HG03025 (cell line): Measurements from ENCODE around the gene ASCL1.

ENCODE experiments used
- ATAC-seq: cut with Tn5 transposase; IDR thresholded peaks from one replicate; pipeline ENCODE4 v1.9.1; 2021; ENCODE audit warnings: mild to moderate bottlenecking, moderate library complexity; ENCODE audit not compliant: unreplicated experiment, low FRiP score

The ASCL1 gene

DNA sequence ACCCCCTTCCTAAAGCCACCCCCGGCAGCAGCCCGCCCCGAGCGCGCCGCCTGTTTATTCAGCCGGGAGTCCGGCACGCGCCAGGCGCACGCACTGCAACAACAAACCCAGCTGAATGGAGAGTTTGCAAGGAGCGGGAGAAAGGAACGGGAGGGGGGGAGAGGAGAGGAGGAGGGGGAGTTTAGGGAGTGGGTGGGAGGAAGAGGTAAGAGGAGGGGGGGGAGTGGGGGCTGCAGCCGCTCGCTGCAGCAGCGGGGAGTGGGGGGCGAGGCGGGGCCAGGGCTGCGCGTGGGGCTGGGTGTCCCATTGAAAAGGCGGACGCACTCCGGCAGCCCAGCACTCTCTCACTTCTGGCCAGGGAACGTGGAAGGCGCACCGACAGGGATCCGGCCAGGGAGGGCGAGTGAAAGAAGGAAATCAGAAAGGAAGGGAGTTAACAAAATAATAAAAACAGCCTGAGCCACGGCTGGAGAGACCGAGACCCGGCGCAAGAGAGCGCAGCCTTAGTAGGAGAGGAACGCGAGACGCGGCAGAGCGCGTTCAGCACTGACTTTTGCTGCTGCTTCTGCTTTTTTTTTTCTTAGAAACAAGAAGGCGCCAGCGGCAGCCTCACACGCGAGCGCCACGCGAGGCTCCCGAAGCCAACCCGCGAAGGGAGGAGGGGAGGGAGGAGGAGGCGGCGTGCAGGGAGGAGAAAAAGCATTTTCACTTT lies at the start of gene ASCL1:
Gene ASCL1 (plus strand): TSS at position 336 of the 712 bp plus-strand sequence. CDS start 571 bp downstream, outside the sequence.
- ATAC-seq: peak; percentile 40

DNA sequence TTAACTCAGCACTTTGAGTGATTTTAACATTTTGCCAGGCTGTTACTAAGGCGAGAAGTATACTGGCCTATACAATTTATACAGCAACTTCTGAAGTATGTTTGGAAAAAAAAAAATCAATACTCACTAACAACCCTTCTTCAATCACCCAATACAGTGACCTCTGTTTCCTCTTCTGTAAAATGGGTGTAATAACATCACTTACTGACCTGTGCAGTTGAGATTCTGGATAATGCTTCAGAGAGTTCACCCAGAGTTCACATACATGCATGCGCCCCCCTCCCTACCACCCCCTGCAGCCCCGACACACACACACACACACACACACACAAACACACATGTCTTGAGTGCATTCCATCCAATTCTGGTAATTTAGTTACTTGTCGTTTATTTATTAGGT lies 49.6 kb upstream of the ASCL1 start:
- ATAC-seq: no peak

DNA sequence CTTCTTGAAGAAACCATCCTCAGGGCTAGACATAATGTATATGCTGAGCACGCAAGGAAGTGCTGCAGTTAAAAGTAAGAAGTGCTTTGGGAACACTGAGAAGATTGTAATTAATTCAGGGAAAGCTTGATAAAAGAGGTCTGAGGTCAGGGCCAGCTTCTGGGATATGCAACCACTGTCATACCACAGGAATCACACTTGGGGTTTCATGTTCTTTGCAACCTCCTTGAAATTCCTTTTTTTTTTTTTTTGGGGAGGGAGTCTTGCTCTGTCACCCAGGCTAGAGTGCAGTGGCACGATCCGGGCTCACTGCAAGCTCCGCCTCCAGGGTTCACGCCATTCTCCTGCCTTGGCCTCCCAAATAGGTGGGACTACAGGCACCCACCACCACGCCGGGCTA lies 47.3 kb upstream of the ASCL1 start:
- no peak for ATAC-seq

- no peak for ATAC-seq
Observed at GRCh38 chr12:102910792-102911191, 46.7 kb upstream of the ASCL1 start.

GRCh38 chr12:102911320-102911719 lies 46.2 kb upstream of the ASCL1 start:
- ATAC-seq: no peak

DNA sequence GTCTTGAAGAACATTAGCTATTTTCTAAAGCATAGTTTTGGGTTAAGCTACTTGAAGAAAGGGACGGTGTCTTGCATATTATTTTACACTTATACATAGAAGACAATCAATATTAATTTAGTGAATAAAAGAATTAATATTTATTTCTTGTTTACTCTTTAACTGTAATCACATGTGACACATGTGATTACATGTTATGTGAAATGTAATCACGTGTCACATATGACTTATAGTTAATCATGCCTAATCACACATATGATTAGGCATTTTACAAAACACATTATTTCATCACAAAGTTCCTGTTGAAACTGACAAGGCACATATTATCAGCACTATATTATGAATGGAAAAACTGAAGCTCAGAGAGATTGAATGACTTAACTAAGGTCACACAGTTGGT lies 45.2 kb upstream of the ASCL1 start:
- ATAC-seq: no peak

GRCh38 chr12:102913453-102914226 lies 43.8 kb upstream of the ASCL1 start:
- no peak for ATAC-seq

DNA sequence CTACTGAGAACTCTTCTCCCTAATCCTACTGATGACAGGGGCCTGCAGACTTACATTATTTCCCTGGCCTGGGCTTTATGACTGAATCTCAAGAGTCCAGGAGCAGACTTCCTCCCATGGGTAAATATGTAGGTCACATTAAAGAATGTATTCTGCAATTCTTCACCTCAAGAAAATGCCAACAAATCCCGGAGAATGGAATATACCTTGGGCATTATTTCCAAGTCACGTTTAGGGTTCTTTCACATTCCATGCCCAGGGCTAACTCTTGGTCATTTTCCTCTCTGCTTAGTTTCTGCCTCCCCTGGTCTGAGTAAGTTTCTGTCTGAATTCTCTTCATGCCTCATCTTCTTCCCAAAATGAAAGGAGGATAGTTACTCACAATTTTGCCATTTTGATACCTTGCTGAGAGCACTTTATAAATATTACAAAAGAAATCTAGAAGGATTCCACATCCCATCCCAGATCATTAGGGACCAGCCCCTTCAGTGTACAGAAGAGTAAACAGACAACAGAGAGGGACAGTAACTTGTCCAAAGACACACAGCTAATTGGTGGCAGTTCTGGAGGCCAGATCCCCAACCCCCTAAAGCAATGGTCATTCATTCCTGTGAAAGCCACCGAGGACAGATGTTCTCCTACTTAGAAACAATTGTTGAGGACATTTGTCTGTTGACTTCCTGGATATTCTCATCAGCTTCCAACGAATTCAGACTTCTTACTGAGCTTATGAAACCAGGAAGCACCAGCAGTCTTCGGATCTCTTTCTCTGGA lies 41.0 kb upstream of the ASCL1 start:
- ATAC-seq: no peak

- no peak for ATAC-seq
Observed at GRCh38 chr12:102917026-102917787, 40.3 kb upstream of the ASCL1 start, which contains the start of gene PAH. Gene PAH (minus strand): TSS chr12:102917244. CDS start chr12:102917130, 114 bp downstream.

- no peak for ATAC-seq
Observed at GRCh38 chr12:102918840-102919239, 38.6 kb upstream of the ASCL1 start.

DNA sequence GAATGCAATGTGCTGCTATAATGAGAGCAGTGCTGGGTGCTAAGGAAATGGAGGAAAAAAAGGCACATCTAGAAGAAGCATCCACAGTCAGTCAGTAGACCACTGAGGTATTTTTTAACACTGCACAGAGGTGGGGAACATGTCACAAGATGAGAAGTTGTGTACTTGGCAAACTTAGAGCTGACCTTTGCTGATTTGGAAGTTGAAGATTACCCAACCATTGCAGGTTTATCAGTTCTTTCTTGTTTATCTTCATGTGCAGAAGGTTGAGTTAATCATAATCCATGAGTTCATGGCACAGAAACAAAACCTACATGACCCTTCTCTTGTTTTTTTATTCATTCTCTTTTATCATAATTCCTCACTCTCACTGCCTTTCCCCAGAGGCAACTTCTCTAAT lies 37.2 kb upstream of the ASCL1 start:
- no peak for ATAC-seq

DNA sequence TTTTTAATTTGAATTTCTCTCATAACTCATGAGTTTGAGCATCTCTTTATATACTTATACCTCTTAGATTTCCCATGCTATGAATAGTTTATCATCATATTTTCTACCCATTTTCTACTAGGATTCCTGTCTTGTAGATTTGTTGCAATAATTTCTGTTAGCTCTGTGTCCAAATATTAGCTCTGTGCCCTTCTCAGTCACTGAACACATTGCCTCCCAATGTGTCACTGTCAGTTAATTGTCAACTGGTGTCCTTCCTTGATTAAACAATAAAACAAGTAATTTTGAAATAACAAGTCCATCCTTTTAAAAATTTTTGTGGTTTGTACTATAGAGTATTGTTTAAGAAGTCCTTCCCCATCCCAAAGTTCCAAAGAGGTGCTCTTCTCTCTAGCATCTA lies 36.2 kb upstream of the ASCL1 start:
- ATAC-seq: no peak

GRCh38 chr12:102927220-102927619 lies 30.3 kb upstream of the ASCL1 start:
- ATAC-seq: no peak

GRCh38 chr12:102933168-102933567 lies 24.3 kb upstream of the ASCL1 start:
- ATAC-seq: no peak

GRCh38 chr12:102939059-102939458 lies 18.4 kb upstream of the ASCL1 start:
- no peak for ATAC-seq

- no peak for ATAC-seq
Observed at GRCh38 chr12:102939670-102940222, 17.7 kb upstream of the ASCL1 start.

DNA sequence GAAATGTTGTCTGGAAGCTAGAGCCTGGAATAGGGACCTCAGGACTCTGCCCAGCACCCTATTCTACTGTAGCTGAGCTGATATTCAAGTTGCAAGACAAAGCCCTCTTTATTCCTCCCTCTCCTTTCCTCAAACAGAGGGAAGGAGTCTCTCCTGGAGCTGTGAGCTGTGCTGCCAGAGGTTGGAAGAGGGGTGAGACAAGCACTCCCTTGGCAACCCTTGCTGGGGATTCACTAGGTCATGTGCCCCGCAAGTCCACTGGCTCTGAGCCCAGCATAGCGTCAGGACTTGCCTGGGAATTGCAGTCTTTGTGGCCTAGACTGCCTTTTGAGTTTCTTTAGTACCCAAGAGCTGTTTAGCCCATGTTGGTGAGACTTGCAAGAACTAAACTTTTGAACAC lies 11.4 kb upstream of the ASCL1 start:
- ATAC-seq: no peak

DNA sequence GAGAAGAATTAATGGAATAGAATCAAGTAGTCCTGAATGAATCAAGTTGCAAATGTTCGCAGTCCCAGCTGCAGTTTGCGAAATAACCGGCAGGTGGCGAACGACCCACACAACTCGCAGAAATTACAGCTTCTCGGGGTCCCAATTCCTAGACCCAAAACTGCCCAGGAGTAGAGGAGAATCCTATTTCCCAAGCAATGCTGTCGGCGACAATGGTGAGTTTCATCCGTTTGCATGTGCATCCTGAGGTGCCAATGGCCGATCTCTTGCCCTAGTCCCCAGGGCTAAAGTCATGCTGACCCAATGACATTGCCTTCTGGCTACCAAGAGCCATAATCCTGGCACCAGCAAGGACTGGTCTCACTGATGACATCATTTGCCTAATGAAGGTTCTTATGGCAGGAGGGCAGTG lies 8.5 kb upstream of the ASCL1 start:
- ATAC-seq: no peak

DNA sequence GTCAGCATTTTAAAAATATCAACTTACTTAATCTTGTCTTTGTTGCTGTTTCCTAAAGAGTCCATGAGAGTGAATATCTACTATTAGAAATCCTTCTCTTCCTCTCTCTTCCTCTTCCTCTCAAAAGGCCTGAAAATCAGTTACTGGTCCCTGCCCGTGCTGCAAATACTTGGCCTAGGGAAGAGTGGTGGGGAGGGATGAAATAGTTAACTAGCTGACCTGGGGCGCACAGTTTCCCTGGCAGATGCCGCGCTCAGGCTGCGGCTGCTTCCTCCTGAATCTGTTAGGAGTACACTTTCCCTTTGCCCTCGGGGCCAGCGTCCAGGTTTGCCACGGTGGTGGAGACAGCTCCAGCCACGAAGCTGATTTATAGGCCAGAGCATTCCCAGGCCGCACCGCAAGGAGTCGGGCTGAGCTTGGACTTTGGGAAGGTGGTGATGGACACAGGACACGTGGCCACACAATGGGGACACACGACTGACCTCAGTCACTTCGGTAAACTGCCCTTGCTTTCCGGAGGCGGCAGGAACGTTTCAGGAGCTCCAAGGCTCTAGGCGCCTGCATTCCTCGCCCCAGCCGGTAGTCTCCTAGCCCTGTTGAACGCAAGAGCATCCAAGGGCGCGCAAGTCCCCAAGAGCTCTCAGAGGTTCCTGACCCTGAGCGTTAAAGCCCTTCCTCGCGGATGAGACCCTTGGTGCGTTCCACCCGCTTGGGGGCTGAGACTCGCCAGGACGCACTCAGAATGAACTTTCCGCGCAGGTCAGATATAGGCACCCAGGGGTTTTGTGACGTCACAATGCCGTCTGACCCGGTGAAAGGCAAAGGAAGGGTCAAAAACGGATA lies 7.1 kb upstream of the ASCL1 start:
- ATAC-seq: no peak
